AG20443 (cell line): Measurements from ENCODE around the gene CNTFR.

Experiments used
- DNase-seq: peaks from one replicate; pipeline ENCODE4 v3.0.0; 2012; ENCODE audit warnings: low spot score, mixed read lengths

CNTFR gene

DNA sequence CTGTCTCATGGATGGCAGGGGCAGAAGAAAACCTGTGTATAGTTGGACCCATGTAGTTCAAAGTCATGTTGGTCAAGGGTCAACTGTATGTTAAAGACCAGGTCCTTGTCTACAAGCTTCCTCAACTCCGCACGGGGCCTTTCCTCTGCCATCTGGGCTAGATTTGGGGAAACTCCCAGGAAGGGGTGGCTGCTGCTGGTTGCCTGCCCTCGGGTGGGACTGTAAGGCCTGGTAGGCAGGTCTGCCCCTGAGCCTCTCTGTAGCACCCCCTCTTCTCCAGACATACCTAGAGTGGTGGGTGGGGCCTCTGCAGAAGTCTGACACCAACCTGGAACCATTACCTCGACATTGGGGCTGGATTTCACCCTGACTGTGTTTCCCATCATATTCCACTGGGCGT, 82.0 kb downstream of the CNTFR start:
- DNase-seq, result no peak

DNA sequence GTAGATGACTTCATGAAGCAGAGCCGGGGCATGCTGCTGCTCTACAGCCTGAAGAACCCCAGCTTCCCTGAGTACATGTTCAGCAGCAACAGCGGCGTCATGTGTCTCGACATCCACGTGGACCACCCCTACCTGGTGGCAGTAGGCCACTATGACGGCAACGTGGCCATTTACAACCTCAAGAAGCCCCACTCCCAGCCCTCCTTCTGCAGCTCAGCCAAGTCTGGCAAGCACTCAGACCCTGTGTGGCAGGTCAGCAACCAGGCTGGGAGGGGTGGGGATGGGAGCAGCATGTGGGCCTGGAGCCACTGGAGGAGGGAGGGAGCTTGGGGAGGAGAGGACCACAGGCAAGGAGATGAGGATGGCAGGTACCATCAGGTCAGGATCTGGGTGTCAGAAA, 82.9 kb downstream of the CNTFR start:
- no peak for DNase-seq

DNA sequence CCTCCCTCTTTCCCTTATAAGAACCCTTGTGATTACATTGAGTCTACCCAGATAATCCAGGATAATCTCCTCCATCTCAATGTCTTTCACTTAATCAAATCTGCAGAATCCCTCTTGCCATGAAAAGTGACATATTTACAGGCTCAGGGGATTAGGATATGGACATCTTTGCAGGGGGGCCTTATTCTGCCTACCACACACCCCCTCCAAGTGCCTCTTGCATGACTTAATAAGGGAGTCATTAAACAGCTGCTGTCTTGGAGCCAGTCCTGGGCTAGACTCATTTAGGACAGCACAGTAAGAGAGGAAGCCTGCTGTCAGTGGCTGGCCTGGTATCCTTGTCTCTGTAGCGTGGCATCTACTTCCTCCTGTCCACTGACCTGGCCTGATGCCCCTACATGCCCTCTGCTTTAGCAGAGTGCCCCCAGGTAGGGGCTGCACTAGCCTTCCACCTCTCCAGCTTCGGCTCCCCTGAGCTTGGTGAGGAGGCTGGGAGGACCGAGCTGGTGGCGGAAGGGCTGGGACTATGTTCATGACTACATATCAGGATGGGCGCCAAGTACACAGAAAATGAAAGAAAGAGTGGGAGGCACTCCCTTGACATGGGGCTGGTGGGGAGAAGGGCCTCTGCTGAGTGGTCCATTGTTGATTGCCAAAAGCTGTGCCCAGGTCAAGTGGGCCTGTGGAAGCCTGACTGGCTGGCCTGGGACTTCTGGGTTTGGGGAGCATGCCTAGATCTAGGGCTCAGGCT, 84.0 kb downstream of the CNTFR start:
- DNase-seq, result no peak

DNA sequence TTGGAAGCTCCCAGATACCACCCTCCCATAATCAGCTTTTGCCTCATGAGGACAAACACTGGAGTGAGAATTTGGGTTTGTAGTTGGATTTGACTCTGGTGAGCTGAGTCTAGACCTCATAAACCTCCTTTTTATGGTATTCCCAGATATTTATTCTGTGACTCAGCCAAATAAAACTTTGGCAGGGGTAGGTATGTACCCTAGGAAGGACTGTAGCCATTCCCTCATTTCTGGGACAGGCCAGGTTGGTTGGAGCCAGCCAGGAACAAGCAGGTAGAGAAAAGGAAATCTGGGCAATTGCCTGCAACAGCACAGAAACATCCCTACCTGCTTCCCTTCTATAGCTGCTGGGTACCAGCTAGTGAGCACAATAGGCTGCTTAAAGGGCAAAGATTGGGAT, 86.1 kb downstream of the CNTFR start:
- no peak for DNase-seq

DNA sequence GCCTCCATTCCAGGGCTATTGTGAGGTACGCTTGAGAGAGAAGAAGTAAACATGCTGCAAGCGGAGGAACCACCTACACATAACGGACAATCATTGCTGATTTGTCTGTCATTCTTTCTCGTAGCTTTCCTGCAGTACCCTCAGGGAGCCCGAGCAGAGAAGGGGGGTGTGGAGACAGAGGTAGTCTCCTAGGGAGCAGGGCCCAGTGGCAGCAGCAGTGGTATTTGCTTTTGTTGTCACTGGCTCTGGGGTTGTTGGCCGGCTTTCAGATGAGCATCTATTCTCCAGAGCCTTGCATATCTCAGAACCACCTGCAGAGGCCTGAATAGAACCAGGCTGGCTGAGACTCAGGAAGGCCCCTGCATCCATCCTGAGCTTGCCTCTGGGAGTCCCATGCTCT, 86.6 kb downstream of the CNTFR start:
- no peak for DNase-seq

DNA sequence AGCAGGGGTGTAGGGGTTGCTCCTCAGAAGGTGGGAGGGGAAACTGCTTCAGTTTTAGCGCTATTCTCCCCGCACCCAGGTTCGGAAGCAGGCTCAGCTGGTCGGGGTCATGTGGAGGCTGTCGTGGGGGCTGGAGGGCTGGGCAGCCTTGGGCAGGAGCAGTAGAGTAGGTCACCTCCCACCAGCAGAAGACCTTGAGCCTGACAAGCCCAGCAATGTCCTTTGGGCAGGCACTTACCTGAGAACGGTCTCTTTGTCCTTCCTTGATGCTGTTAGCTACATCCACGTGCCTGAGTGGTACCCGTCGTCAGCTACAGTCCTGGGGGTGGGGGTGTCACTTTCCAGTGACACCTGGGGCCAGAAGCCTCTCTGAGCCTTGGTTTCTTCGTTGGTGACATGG, 87.1 kb downstream of the CNTFR start:
- no peak for DNase-seq

DNA sequence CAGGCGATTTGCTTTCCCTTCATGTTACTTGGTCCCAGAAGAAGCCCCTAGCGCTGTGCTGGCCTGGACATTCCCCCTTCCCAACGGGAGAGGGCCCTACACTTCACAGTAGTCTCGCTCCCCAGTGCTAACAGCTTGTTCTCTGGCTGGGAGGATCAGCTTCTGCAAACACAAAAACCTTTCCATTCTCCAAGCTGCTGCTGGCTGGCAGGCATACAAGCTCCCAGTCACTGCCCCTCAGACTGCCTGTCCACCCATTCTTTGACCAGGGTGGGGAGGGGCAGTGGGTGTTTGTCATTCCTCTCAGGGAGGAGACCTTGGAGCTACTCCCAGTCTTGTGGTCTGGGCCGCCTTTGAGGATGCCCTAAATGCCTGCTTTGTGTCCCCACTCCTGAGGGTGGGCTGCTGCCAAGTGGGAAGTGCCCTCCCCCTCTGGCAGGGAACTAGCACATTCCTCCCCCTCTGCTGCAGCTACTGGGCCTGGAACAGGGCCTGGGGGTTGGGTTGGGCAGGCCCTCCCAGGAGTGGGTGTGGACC, 87.6 kb downstream of the CNTFR start:
- DNase-seq, result peak; percentile 77
